Brain microvascular endothelial cell (primary cell): Measurements from ENCODE around the gene SLC16A7.
A peak's percentile ranks its signal among the peaks of the same experiment; 100 is the strongest.

Experiments
- DNase-seq: peaks from one replicate; pipeline ENCODE4 v3.0.0-alpha.2; 2020
- H3K27ac ChIP-seq: fragments of 250-450 bp; sonication (Bioruptor Pico); 2 replicates; pipeline ENCODE4 v1.5.1; 2020; ENCODE audit warnings: mild to moderate bottlenecking, moderate library complexity
- H3K27me3 ChIP-seq: fragments of 250-450 bp; sonication (Bioruptor Pico); replicated peaks from 2 replicates; pipeline ENCODE4 v1.5.1; 2020; ENCODE audit warnings: mild to moderate bottlenecking
- H3K36me3 ChIP-seq: fragments of 250-450 bp; sonication (Bioruptor Pico); replicated peaks from 2 replicates; pipeline ENCODE4 v1.5.1; 2020; ENCODE audit warnings: mild to moderate bottlenecking
- H3K4me3 ChIP-seq: 2 replicates; pipeline ENCODE4 v1.5.1; 2011; ENCODE audit warnings: low read depth, mild to moderate bottlenecking, control low read depth, low read length, moderate library complexity
- in situ Hi-C: cut with HindIII; loops from 2 replicates; pipeline ENCODE4 v1.10.0; 2017; ENCODE audit warnings: low sequenced_read_pairs, low pct_ligation_motif_present
- TF ChIP-seq, protein P1 (sequence below): IDR thresholded peaks from 2 replicates; pipeline ENCODE4 v1.5.1; 2011; ENCODE audit warnings: low read depth, mild to moderate bottlenecking, moderate library complexity, low read length, control low read depth, inconsistent platforms; ENCODE audit errors: missing control alignments

SLC16A7 gene

DNA sequence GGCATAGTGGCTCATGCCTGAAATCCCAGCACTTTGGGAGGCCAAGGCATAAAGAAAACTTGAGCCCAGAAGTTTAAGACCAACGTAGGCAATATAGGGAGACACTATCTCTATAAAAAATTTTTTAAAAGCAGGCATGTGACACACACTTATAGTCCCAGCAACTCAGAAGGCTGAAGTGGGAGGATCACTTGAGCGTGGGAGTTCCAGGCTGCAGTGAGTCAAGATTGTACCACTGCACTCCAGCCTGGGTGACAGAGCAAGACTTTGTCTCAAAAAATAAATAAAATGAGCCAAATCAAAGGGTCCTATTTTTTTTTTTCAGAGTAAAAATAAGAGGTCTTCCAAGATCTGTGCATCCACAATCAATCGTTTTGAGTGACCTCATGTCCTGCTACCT is 237.6 kb downstream of the SLC16A7 start:
- TF ChIP-seq, protein P1, sequence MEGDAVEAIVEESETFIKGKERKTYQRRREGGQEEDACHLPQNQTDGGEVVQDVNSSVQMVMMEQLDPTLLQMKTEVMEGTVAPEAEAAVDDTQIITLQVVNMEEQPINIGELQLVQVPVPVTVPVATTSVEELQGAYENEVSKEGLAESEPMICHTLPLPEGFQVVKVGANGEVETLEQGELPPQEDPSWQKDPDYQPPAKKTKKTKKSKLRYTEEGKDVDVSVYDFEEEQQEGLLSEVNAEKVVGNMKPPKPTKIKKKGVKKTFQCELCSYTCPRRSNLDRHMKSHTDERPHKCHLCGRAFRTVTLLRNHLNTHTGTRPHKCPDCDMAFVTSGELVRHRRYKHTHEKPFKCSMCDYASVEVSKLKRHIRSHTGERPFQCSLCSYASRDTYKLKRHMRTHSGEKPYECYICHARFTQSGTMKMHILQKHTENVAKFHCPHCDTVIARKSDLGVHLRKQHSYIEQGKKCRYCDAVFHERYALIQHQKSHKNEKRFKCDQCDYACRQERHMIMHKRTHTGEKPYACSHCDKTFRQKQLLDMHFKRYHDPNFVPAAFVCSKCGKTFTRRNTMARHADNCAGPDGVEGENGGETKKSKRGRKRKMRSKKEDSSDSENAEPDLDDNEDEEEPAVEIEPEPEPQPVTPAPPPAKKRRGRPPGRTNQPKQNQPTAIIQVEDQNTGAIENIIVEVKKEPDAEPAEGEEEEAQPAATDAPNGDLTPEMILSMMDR, result no peak
- H3K36me3 ChIP-seq, result no peaks in the 10 kb centered on the region
- in situ Hi-C loops, result no loop called here
- no peak overlapping the region for H3K4me3 ChIP-seq
- no peaks in the 10 kb centered on the region for H3K27me3 ChIP-seq
- no peak overlapping the region for H3K27ac ChIP-seq
- no peak for DNase-seq

DNA sequence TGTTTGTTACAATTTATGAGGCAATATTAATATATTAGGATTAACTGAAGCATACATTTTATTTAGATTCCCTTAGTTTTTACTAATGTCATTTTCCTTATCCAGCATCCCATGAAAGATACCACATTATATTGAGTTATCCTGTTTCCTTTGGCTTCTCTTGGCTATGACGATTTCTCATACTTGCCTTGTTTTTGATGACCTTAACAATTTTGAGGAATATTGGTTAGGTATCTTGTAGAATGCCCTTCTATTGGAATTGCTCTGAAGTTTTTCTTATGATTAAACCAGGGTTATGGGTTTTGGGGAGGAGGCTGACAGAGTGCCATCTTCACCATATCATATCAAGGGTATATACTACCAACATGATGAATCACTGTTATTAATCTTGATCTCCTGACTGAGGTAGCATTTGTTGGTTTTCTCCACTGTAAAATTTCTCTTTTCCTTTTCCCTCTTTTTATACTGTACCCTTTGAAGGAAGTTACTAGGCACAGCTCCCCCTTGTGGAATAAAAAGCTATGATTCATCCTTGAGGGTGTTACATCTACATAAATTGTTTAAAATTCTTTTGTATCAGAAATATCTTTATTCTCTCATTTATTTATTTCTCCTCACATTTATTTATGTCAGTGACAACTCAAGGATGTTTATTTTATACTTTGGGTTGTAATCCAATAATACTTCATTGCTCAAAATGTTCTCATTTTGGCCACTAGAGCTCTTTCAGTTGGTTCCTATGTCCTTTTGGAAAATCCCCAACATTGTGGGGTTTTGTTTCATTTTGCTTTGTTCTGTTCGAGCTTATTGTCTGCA is 239.0 kb downstream of the SLC16A7 start:
- TF ChIP-seq, protein P1, result peak; percentile 42

More for the DNA sequence above, 239.0 kb downstream of the SLC16A7 start:
- Histone ChIP-seq H3K36me3 (no peaks in the 10 kb centered on the region), H3K27ac (no peak overlapping the region), H3K27me3 (no peaks in the 10 kb centered on the region), H3K4me3 (no peak overlapping the region)
- DNase-seq, result peak; percentile 31
- in situ Hi-C loops, result no loop called here
